ENCODE data around the gene NNT. TPM values are rescaled to one million over a fixed set of nuclear protein-coding genes. Genes with fewer than 3 reads are reported as not detected.
"Not testable (repeated sequence)": the region's sequence is repeated elsewhere in the genome, so short reads cannot be mapped to it uniquely, and the experiment has no call there.

The NNT gene
- polyA plus RNA-seq, 3 donors = 13.2 to 40.3 (median 17.2) TPM

- H3K27ac ChIP-seq (ENCODE audit: low read depth, low read length) = not testable (repeated sequence)
- WGBS, 3 donors = 83 to 92% (median 91%) methylated on average over 10 of the region's 10 CpGs
Observed at GRCh38 chr5:43580402-43581210, 22.4 kb upstream of the NNT start.

DNA sequence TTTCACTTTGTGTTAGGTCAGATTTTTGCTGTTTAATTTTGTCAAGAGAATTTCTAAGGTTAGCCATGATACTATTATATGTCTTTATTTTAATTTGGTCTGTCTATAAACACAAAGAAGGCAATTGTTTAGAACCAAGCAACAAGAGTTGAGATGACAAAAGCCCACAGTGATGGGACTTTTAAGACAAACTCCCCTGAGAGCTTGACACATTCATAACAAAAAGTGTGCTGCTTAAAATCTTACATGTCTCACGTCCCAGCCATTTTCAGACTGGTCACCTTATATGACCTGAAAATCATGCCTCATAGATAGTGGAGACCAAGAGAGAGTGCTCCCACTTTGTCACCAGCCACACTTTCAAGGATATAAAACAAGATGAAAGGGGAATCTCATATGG is 21.6 kb upstream of the NNT start:
- 86 to 92% (median 88%) methylated on average over 1 of the region's 1 CpG for WGBS, 3 donors
- H3K27ac ChIP-seq (ENCODE audit: low read depth, low read length) = no peak overlapping the region

GRCh38 chr5:43582082-43583005 is 20.6 kb upstream of the NNT start:
- 75 to 85% (median 85%) methylated on average over 4 of the region's 4 CpGs for WGBS, 3 donors
- no peak overlapping the region for H3K27ac ChIP-seq (ENCODE audit: low read depth, low read length)

DNA sequence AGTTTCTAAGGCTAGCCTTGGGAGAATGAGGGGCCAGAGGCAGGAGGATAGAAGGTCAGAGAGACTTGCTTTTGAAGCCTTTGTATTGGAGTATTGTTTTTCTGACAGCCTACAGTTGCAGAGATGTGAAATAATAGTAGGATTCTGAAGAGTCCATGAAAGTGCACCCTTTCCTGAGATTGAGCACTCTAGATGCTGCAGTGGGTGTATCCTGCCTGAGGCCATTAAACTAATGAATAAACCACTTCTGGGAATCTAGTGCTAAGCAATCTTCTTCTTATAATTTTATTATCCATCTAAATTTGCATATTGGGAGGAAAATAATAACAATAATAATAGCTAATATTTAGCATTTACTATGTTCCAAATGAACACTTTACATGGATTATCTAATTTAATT is 19.3 kb upstream of the NNT start:
- no peak overlapping the region for H3K27ac ChIP-seq (ENCODE audit: low read depth, low read length)

DNA sequence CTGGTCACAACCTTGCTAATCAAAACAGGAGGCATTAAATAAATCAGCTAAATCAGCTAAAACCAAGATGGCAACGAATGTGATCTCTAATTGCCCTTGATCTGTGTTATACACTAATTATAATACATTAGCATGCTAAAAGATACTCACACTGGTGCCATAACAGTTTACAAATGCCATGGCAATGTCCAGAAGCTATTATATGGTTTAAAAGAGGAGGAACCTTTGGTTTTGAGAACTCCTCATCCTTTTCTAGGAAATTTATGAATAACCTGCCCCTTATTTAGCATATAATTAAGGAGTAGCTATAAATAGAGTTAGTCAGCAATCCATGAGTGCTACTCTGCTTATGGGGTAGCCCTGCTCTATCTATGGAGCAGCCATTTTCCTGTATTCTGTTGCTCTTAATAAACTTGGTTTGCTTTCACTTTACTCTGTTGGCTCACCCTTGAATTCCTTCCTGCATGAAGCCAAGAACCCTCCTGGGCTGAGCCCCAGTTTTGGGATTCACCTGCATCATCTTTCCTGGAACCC is 18.7 kb upstream of the NNT start:
- WGBS, 3 donors = 83 to 95% (median 83%) methylated on average over 1 of the region's 1 CpG

DNA sequence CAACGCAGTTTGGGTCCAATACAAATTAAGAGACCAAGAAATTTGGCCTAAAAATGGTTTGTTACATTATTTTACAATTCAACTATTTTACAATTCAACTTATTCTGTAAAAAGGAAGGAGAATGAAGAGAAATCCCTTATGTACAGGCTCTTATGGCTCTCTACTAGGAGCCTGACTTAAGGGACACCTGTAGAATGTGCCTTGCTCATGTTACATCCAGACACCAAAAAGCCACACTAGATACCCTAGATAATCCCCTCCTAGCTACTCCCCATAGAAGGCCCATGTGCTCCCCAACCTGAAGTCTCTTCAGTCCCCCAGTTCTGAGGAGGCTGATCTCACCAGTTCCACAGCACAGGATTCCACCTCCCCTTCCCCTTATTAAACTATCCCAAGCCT is 14.1 kb upstream of the NNT start:
- no peak overlapping the region for H3K27ac ChIP-seq (ENCODE audit: low read depth, low read length)
- 0 to 51% (median 46%) methylated on average over 1 of the region's 1 CpG for WGBS, 3 donors

More for the DNA sequence above, 18.7 kb upstream of the NNT start:
- no peak overlapping the region for H3K27ac ChIP-seq (ENCODE audit: low read depth, low read length)

DNA sequence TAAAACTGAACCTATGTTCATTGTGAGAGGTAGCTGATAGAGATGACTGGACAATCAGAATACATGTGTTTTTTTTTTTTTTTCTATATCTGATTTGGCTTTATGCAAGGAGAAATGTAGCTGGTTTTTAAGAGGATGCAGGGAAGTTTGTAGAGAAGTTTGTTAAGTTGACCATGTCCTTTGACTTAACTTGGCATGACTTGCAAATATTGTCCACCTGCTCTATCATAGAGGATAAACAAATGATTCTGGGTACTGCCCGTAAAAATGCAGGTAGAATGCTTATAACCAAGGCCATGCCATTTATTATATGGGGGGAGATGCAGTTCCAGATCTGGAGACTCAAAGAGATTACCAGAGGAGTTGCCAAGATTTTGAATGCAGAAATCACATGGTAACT is 13.7 kb upstream of the NNT start:
- 47 to 95% (median 92%) methylated on average over 1 of the region's 1 CpG for WGBS, 3 donors
- no peak overlapping the region for H3K27ac ChIP-seq (ENCODE audit: low read depth, low read length)

DNA sequence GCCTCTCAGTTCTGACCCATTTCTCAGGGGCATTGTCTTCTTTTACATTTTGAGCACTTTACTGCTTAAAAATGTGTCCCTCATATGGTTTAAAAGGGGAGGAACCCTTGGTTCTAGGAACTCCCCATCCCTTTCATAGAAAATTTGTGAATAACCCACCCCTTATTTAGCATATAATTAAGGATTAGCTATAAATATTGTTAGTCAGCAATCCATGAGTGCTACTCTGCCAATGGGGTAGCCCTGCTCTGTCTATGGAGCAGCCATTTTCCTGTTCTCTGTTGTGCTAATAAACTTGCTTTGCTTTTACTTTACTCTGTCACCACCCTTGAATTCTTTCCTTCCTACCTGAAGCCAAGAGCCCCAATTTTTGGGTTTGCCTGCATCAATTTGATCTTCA is 12.3 kb upstream of the NNT start:
- no peak overlapping the region for H3K27ac ChIP-seq (ENCODE audit: low read depth, low read length)

- no peak overlapping the region for H3K27ac ChIP-seq (ENCODE audit: low read depth, low read length)
Observed at GRCh38 chr5:43592363-43592762, 10.6 kb upstream of the NNT start.

- WGBS, 3 donors = 96 to 100% (median 99%) methylated on average over 1 of the region's 1 CpG
- H3K27ac ChIP-seq (ENCODE audit: low read depth, low read length) = not testable (repeated sequence)
Observed at GRCh38 chr5:43598927-43599326, 4.1 kb upstream of the NNT start.

DNA sequence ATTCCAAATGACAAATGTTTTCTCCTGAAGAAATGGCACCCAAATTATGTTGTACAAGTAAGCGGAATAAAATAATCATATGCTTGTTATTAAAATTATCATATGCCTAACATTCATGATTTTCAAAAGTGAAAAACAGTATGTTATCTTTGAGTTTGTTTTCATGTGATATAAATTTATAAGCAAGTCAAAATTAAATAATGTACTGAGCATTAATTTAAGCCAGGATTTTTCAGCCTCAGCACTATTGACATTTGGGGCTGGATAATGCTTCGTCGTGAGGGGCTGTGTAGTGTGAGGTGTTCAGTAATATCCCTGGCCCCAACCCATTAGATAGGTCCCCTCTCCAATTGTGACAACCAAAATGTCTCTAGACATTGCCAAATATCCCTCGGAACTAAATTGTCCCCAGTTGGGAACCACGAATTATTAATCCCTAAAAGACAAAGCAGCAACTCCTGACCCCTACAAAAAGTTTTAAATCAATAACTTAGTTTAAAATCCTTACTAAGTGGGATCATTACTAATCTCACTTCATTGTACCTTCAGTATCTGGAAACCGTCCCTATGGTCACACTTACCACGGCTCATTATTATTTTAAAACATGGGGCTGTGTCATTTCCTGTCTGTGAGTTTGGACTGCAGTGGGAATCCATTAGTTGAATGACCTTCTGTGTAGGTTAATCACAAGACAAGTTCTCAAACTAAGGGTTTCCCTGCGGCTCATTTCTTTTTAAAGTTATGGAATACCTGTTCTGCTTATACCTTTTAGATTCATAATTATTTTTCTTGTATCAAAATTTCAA is 1.3 kb upstream of the NNT start:
- H3K27ac ChIP-seq (ENCODE audit: low read depth, low read length) = no peak overlapping the region
- 46 to 58% (median 56%) methylated on average over 8 of the region's 8 CpGs for WGBS, 3 donors

- 1 to 2% (median 1%) methylated on average over 49 of the region's 49 CpGs for WGBS, 3 donors
- peak overlapping the region; percentile 6 for H3K27ac ChIP-seq (ENCODE audit: low read depth, low read length)
Observed at GRCh38 chr5:43603344-43604217, 601 bp downstream of the NNT start.

DNA sequence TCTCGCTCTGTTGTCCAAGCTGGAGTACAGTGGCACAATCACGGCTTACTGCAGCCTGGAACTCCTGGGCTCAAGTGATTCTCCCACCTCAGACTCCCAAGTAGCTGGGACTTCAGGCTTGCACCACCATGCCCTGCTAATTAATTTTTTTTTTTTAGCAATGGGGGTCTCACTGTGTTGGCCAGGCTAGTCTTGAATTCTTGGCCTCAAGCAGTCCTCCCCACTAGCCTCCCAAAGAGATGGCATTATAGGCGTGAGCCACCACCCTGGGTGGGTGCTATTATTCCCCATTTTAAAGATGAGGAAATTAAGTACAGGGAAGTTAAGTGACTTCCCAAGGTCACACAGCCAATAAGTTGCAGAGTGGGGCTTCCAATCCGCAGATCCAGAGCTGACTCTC is 1.7 kb downstream of the NNT start:
- WGBS, 3 donors = 68 to 97% (median 93%) methylated on average over 4 of the region's 4 CpGs
- no peak overlapping the region for H3K27ac ChIP-seq (ENCODE audit: low read depth, low read length)

- 75 to 83% (median 79%) methylated on average over 3 of the region's 3 CpGs for WGBS, 3 donors
- H3K27ac ChIP-seq (ENCODE audit: low read depth, low read length) = no peak overlapping the region
Observed at GRCh38 chr5:43606351-43606750, 3.4 kb downstream of the NNT start.

DNA sequence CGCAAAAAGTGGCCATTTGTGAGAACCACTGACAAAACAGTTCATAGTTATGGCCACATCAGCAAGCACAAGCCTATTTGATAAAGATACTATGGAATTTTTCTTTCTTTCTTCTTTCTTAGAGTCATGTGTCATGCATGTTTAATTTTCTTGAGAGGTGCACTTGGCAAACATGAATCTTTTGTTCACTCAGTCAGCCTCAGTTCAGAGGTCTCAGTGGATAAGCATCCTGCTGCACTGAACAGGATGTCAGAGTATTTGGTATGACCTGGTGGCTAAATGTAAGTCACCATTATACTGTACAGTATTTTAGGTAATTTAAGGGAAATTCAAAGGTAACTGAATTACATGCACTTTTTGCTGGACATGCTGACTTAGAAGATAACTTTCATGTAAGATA is 5.4 kb downstream of the NNT start:
- 87 to 99% (median 96%) methylated on average over 1 of the region's 1 CpG for WGBS, 3 donors

GRCh38 chr5:43609752-43610151 is 6.8 kb downstream of the NNT start:
- no peak overlapping the region for H3K27ac ChIP-seq (ENCODE audit: low read depth, low read length)
- 88 to 94% (median 94%) methylated on average over 1 of the region's 1 CpG for WGBS, 3 donors

More for the DNA sequence above, 5.4 kb downstream of the NNT start:
- H3K27ac ChIP-seq (ENCODE audit: low read depth, low read length) = no peak overlapping the region

- H3K27ac ChIP-seq (ENCODE audit: low read depth, low read length) = no peak overlapping the region
- 96 to 99% (median 98%) methylated on average over 4 of the region's 4 CpGs for WGBS, 3 donors
Observed at GRCh38 chr5:43613370-43613769, 10.4 kb downstream of the NNT start.
